ENCODE measurements around the gene STRADA.
A peak's percentile ranks its signal among the peaks of the same experiment; 100 is the strongest.

Gene STRADA

DNA sequence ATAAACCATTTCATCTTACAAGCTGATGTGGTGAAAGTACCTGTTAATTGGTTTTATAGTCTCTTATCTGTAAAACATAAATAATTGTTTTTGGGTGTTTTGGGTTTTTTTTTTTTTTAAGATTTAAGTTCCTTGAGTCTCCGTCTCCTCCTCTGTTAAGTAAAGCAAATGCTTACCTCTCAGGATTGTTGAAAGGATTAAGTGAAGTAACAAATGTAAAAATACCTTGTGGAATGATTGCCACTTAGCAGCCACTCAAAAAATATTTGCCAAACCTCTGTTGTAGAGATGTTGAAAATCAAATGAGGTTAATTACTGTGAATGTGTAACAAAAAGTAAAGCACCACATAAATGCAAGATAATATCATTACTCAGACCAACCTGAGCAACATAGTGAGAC, 60.9 kb downstream of the STRADA start:
- H3K9me3 ChIP-seq (ENCODE audit: control insufficient read depth in 1 of 2, low read length in 2 of 2), result no peaks in the 10 kb centered on the region
- no peaks in the 10 kb centered on the region for H3K27me3 ChIP-seq (ENCODE audit: low read depth, low read length)
- peaks cover 7 to 21% of the 10 kb centered on the region in 2 donors for H3K36me3 ChIP-seq (ENCODE audit: control insufficient read depth in 1 of 2, insufficient read depth in 2 of 2, low read length in 2 of 2)
- H3K4me3 ChIP-seq (ENCODE audit: low read depth in 1 of 2, low read length in 2 of 2), result no peak overlapping the region
- H3K27ac ChIP-seq (ENCODE audit: low read length), result no peak overlapping the region
- peaks cover 11 to 18% of the 10 kb centered on the region in 2 donors for H3K4me1 ChIP-seq (ENCODE audit: control insufficient read depth in 1 of 2, insufficient read depth in 2 of 2, low read length in 2 of 2)

DNA sequence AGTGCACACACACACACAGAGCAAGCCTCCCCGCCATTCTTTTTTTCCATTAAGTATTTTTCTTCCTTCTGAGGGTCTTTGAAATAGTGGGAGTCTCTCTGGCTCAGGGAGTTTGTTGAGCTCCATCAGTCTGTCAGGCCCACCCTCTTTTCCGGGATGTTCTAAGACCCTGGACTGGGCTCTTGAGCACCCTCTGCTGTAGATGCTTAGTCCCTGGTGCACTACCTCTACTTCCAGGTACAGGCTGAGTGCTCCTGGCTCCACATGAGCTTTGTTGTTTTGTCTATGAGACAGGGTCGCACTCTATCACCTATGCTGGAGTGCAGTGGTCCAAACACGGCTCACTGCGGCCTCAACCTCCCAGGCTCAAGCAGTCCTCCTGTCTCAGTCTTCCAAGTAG, 62.4 kb downstream of the STRADA start:
- H3K36me3 ChIP-seq (ENCODE audit: control insufficient read depth in 1 of 2, insufficient read depth in 2 of 2, low read length in 2 of 2), result peaks cover 10 to 21% of the 10 kb centered on the region in 2 donors

DNA sequence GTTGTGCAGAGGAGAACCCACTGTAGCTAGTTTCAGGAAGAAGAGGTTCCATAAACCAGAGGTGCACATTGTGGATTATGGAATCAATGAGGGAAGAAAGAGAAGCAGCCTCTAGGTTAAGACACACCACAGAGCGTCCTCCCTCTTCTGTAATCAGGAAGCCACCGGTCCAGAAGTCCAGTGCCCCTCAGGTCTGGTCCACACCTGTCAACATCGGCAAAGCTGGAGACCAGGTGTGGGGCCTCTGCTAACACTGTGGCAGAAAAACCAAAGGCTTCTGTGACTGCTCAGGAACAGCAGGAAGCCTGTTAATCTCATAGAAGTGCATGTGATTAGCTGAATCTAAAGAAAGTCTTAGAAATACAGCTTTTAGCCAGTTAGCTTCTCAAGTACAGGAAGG, 65.0 kb downstream of the STRADA start:
- H3K27ac ChIP-seq (ENCODE audit: low read length), result peak overlapping the region; percentile 60
- H3K9me3 ChIP-seq (ENCODE audit: control insufficient read depth in 1 of 2, low read length in 2 of 2), result no peaks in the 10 kb centered on the region
- H3K4me1 ChIP-seq (ENCODE audit: control insufficient read depth in 1 of 2, insufficient read depth in 2 of 2, low read length in 2 of 2), result peaks cover 21% of the 10 kb centered on the region in 2 donors
- H3K36me3 ChIP-seq (ENCODE audit: control insufficient read depth in 1 of 2, insufficient read depth in 2 of 2, low read length in 2 of 2), result peaks cover 4 to 19% of the 10 kb centered on the region in 2 donors
- peak overlapping the region in 1 of 2 donors; percentile 43 for H3K4me3 ChIP-seq (ENCODE audit: low read depth in 1 of 2, low read length in 2 of 2)
- no peaks in the 10 kb centered on the region for H3K27me3 ChIP-seq (ENCODE audit: low read depth, low read length)

More for the DNA sequence above, 62.4 kb downstream of the STRADA start:
- H3K27me3 ChIP-seq (ENCODE audit: low read depth, low read length), result no peaks in the 10 kb centered on the region
- no peak overlapping the region for H3K27ac ChIP-seq (ENCODE audit: low read length)
- H3K4me1 ChIP-seq (ENCODE audit: control insufficient read depth in 1 of 2, insufficient read depth in 2 of 2, low read length in 2 of 2), result peaks cover 21% of the 10 kb centered on the region in 2 donors
- H3K4me3 ChIP-seq (ENCODE audit: low read depth in 1 of 2, low read length in 2 of 2), result no peak overlapping the region
- H3K9me3 ChIP-seq (ENCODE audit: control insufficient read depth in 1 of 2, low read length in 2 of 2), result no peaks in the 10 kb centered on the region

DNA sequence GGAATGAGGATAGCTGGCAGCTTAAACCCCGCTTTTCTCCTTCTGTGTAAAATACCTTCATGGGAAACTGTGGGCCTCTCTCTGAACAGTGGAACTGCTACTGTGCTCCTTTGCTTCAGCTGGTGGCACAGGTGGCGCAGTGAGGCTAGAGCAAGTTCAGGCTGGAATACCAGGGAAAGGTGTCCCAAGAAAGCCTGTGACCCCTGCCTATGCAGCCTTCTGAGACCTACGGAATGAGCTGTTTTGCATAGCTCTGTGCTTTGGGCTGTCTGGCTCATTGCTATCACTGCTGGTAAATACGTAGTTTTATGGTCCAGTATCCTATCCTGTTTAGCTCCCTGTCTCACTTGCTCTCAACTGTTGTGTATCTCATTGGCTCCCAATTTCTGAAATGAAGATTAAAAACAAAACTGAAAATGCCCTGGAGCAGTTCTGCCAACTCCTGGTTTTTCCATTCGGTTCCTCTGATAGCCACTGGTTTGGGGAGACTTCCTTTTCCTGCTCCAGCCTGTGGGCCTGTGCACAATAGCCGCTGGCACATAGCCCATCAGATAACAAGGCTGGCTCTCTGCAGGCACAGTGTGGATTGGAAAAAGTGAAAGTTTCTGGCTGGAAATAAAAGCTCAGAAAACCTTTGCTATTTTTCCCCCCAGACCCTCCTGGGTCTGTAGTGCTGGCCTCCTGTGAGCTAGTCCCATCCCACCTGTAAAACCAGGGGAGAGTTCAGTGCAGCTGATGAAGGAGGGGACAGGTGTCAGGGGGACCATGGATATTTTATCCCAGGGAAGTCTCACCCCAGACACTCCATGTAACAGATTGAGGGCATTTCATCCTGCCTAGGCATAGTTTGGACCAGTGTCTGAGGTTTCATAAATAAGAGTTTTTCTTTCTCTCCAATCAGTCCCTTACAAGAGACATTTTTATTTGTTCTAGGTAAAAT, 65.7 kb downstream of the STRADA start:
- H3K36me3 ChIP-seq (ENCODE audit: control insufficient read depth in 1 of 2, insufficient read depth in 2 of 2, low read length in 2 of 2), result peaks cover 4 to 16% of the 10 kb centered on the region in 2 donors
- H3K27me3 ChIP-seq (ENCODE audit: low read depth, low read length), result no peaks in the 10 kb centered on the region
- peak overlapping the region; percentile 60 for H3K27ac ChIP-seq (ENCODE audit: low read length)
- H3K4me1 ChIP-seq (ENCODE audit: control insufficient read depth in 1 of 2, insufficient read depth in 2 of 2, low read length in 2 of 2), result peaks cover 21% of the 10 kb centered on the region in 2 donors
- H3K9me3 ChIP-seq (ENCODE audit: control insufficient read depth in 1 of 2, low read length in 2 of 2), result no peaks in the 10 kb centered on the region
- H3K4me3 ChIP-seq (ENCODE audit: low read depth in 1 of 2, low read length in 2 of 2), result peak overlapping the region in 1 of 2 donors; percentile 43

DNA sequence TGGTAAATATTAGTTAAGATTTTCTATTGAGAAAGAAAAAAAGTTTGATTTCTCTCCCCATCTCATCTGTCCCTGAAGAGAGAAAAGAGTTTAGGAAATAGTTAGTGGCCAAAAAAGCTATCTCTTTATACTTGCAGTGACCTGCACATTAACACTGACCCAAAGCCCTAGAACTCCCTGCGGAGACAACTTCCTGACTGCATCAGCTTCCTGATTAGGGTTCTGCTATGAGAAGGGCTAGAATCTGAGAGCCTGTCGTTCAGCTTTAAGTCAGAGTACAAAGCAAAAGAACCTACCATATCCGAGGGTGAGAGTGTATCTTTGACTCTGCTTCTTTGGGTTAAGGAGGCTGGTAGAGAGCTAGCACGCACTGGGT, 66.4 kb downstream of the STRADA start:
- Histone ChIP-seq H3K4me1 (ENCODE audit: control insufficient read depth in 1 of 2, insufficient read depth in 2 of 2, low read length in 2 of 2) (peaks cover 21% of the 10 kb centered on the region in 2 donors), H3K27ac (ENCODE audit: low read length) (peak overlapping the region; percentile 60), H3K36me3 (ENCODE audit: control insufficient read depth in 1 of 2, insufficient read depth in 2 of 2, low read length in 2 of 2) (peaks cover 4 to 16% of the 10 kb centered on the region in 2 donors), H3K27me3 (ENCODE audit: low read depth, low read length) (no peaks in the 10 kb centered on the region), H3K9me3 (ENCODE audit: control insufficient read depth in 1 of 2, low read length in 2 of 2) (no peaks in the 10 kb centered on the region), H3K4me3 (ENCODE audit: low read depth in 1 of 2, low read length in 2 of 2) (peak overlapping the region in 1 of 2 donors; percentile 43)

DNA sequence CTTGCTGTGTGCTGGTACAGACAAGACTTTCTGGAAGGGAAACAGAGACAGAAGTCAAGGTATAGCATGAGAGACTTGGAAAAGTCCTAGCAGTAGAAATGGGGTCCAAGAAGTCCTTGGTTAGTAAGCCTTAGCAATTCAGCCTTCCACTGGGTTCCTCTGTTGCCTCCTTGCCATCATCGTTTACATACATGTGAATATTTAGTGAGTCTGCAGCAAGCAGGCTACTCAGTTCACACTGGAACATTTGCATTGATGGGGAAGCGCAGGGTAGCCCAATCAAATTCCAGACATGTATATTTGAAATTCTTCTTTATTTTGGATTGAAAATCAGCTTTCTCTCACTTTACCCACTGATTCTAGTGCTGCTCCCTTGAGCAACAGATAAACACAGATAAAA, 68.7 kb downstream of the STRADA start:
- Histone ChIP-seq H3K27ac (ENCODE audit: low read length) (no peak overlapping the region), H3K4me3 (ENCODE audit: low read depth in 1 of 2, low read length in 2 of 2) (no peak overlapping the region), H3K4me1 (ENCODE audit: control insufficient read depth in 1 of 2, insufficient read depth in 2 of 2, low read length in 2 of 2) (peaks cover 21% of the 10 kb centered on the region in 2 donors)

DNA sequence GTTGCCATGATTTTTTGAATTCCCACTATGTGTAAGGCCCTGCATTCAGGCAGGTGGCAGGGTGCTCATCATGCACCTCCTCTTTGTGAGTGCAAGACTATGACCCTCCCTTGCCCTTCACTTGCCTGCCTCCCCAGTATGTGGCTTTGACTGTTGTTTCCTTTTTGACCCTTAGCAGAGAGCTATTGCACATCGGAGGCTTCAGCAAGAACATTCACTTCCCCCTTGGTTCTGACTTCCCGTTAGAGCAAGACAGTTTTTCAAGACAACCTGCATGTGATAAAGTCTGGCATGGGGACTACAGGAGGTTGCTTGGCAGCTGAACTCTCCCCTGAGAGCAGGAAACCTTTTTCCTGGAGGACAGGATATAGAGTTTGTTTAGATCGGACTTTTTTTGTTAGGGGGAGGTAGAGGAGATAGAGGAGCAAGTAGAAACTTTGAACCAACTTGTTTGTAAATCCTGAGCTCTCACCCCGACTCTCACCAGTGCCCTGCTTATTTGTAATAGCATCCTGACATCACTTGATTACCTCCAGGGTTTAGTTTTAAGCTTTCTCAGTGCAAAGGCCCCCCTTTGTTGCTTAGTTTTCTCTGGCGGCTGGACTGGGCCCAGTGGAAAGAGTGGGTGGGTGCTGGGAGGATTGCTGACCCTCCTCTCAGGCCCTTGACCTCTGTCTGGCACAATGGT, 75.9 kb downstream of the STRADA start:
- Histone ChIP-seq H3K4me3 (ENCODE audit: low read depth in 1 of 2, low read length in 2 of 2) (no peak overlapping the region), H3K27me3 (ENCODE audit: low read depth, low read length) (no peaks in the 10 kb centered on the region), H3K4me1 (ENCODE audit: control insufficient read depth in 1 of 2, insufficient read depth in 2 of 2, low read length in 2 of 2) (no peaks in the 10 kb centered on the region), H3K9me3 (ENCODE audit: control insufficient read depth in 1 of 2, low read length in 2 of 2) (no peaks in the 10 kb centered on the region), H3K36me3 (ENCODE audit: control insufficient read depth in 1 of 2, insufficient read depth in 2 of 2, low read length in 2 of 2) (peaks cover 20 to 41% of the 10 kb centered on the region in 2 donors), H3K27ac (ENCODE audit: low read length) (peak overlapping the region; percentile 35)

More for the DNA sequence above, 68.7 kb downstream of the STRADA start:
- no peaks in the 10 kb centered on the region for H3K27me3 ChIP-seq (ENCODE audit: low read depth, low read length)
- peaks cover 14 to 28% of the 10 kb centered on the region in 2 donors for H3K36me3 ChIP-seq (ENCODE audit: control insufficient read depth in 1 of 2, insufficient read depth in 2 of 2, low read length in 2 of 2)
- no peaks in the 10 kb centered on the region for H3K9me3 ChIP-seq (ENCODE audit: control insufficient read depth in 1 of 2, low read length in 2 of 2)

DNA sequence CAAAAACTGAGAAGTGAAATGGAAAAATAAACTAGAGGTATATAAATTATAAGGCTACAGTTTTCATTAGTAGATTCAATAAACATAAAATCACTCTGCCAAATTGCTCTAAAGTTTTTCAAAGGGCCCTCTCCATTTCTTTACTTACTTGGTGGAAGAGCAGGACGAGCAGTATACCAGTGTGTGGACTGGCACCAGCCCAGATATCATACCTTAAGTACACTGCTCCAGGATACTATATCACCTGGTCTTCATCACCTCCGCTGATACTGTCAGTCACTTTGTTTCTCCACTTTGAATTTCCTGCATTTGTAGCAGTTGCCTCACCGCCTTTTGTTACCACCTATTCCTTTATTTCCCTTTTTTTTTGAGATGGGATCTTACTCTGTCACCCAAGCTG, 81.7 kb downstream of the STRADA start:
- Histone ChIP-seq H3K27me3 (ENCODE audit: low read depth, low read length) (no peaks in the 10 kb centered on the region), H3K36me3 (ENCODE audit: control insufficient read depth in 1 of 2, insufficient read depth in 2 of 2, low read length in 2 of 2) (peaks cover 20 to 29% of the 10 kb centered on the region in 2 donors), H3K9me3 (ENCODE audit: control insufficient read depth in 1 of 2, low read length in 2 of 2) (no peaks in the 10 kb centered on the region), H3K4me3 (ENCODE audit: low read depth in 1 of 2, low read length in 2 of 2) (no peak overlapping the region), H3K27ac (ENCODE audit: low read length) (no peak overlapping the region), H3K4me1 (ENCODE audit: control insufficient read depth in 1 of 2, insufficient read depth in 2 of 2, low read length in 2 of 2) (no peaks in the 10 kb centered on the region)

DNA sequence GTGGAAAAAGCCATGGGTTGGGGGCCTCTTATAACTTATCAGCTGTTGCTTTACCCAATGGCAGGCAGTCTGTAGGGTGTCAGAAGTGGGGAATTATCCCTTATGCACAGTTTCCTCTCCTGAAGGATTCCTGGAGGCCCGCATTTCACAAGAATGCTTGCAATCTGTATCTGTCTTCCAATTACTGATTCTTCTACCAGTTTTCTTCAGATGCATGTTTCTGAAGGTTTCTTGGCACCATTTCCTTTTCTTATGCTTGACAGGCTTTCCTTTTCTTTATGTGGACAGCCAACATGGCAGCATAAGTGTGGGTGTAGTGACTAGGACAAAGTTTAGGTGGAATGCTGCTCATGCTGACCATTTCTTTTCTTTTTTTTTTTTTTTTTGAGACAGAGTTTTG, 83.2 kb downstream of the STRADA start:
- Histone ChIP-seq H3K4me1 (ENCODE audit: control insufficient read depth in 1 of 2, insufficient read depth in 2 of 2, low read length in 2 of 2) (no peaks in the 10 kb centered on the region), H3K9me3 (ENCODE audit: control insufficient read depth in 1 of 2, low read length in 2 of 2) (no peaks in the 10 kb centered on the region), H3K27ac (ENCODE audit: low read length) (no peak overlapping the region), H3K27me3 (ENCODE audit: low read depth, low read length) (no peaks in the 10 kb centered on the region), H3K4me3 (ENCODE audit: low read depth in 1 of 2, low read length in 2 of 2) (no peak overlapping the region), H3K36me3 (ENCODE audit: control insufficient read depth in 1 of 2, insufficient read depth in 2 of 2, low read length in 2 of 2) (peaks cover 24 to 35% of the 10 kb centered on the region in 2 donors)

DNA sequence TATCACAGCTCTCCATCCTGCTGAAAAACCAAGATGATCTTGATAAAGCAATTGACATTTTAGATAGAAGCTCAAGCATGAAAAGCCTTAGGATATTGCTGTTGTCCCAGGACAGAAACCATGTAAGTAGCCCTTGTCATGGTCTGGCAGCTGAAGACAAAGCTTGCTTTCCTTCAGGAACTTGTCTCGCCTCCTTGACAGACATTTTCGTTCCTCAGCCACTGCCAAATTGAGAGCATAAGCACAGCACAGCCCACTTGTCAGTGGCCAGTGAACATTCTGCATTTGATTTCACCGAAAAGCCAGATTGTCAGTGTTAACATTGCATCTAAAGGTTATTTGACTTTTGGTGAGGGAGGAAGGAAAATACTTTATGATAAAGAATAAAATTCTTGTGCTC, 83.8 kb downstream of the STRADA start:
- no peak overlapping the region for H3K27ac ChIP-seq (ENCODE audit: low read length)
- no peak overlapping the region for H3K4me3 ChIP-seq (ENCODE audit: low read depth in 1 of 2, low read length in 2 of 2)
- no peaks in the 10 kb centered on the region for H3K9me3 ChIP-seq (ENCODE audit: control insufficient read depth in 1 of 2, low read length in 2 of 2)
- no peaks in the 10 kb centered on the region for H3K4me1 ChIP-seq (ENCODE audit: control insufficient read depth in 1 of 2, insufficient read depth in 2 of 2, low read length in 2 of 2)
- H3K27me3 ChIP-seq (ENCODE audit: low read depth, low read length), result no peaks in the 10 kb centered on the region
- peaks cover 30 to 31% of the 10 kb centered on the region in 2 donors for H3K36me3 ChIP-seq (ENCODE audit: control insufficient read depth in 1 of 2, insufficient read depth in 2 of 2, low read length in 2 of 2)

DNA sequence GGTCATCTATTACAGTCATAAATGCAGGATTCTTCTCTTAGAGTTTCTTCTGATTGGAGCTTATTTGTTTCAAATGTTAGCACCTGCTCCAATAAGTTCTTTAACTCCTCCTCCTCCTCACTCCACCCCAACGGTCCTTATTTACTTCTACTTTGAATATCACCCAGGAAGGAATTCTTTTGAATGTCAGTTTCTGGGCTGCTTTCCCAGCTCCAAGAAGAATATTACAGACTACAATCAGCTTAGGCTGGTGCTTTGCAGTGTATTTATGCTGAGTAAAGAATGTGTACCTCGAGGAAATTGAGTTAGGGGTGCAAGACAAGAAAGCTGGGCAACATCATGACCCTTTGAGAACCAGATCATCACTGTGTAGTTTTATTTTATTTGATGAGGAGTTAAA, 88.5 kb downstream of the STRADA start:
- Histone ChIP-seq H3K4me1 (ENCODE audit: control insufficient read depth in 1 of 2, insufficient read depth in 2 of 2, low read length in 2 of 2) (no peaks in the 10 kb centered on the region), H3K9me3 (ENCODE audit: control insufficient read depth in 1 of 2, low read length in 2 of 2) (no peaks in the 10 kb centered on the region), H3K27me3 (ENCODE audit: low read depth, low read length) (no peaks in the 10 kb centered on the region), H3K27ac (ENCODE audit: low read length) (no peak overlapping the region), H3K4me3 (ENCODE audit: low read depth in 1 of 2, low read length in 2 of 2) (no peak overlapping the region), H3K36me3 (ENCODE audit: control insufficient read depth in 1 of 2, insufficient read depth in 2 of 2, low read length in 2 of 2) (peaks cover 6 to 18% of the 10 kb centered on the region in 2 donors)

Measured in muscle layer of duodenum (tissue), 2 donors.